Large intestine (tissue), 3 donors: ENCODE results near the gene SAP30L. TPM values are rescaled to one million over a fixed set of nuclear protein-coding genes. Genes with fewer than 3 reads are reported as not detected.

Source experiments
- DNase-seq, 2 donors: peaks; one replicate each; pipeline versions ENCODE4 v3.0.0 to v3.0.0-alpha.2; 2013
- H3K27ac ChIP-seq: one replicate; pipeline ENCODE4 v1.5.1; 2013; ENCODE audit warnings: low read length
- H3K27me3 ChIP-seq: 2 replicates; pipeline ENCODE4 v1.6.1; 2013; ENCODE audit warnings: low read length; ENCODE audit not compliant: control insufficient read depth, insufficient read depth
- H3K36me3 ChIP-seq: 2 replicates; pipeline ENCODE4 v1.6.1; 2013; ENCODE audit warnings: low read length; ENCODE audit not compliant: control insufficient read depth, insufficient read depth
- H3K4me1 ChIP-seq: one replicate; pipeline ENCODE4 v1.6.1; 2013; ENCODE audit warnings: low read length; ENCODE audit not compliant: control insufficient read depth, insufficient read depth
- H3K4me3 ChIP-seq: one replicate; pipeline ENCODE4 v1.5.1; 2013; ENCODE audit warnings: low read length
- H3K9me3 ChIP-seq: one replicate; pipeline ENCODE4 v1.6.1; 2013; ENCODE audit warnings: mild to moderate bottlenecking, low read depth, low read length, moderate library complexity; ENCODE audit not compliant: control insufficient read depth
- WGBS: methylation state at CpG from one replicate; pipeline ENCODE4 v1.1.5; 2013; ENCODE audit warnings: low lambda C conversion rate; ENCODE audit not compliant: insufficient coverage; 5-methylcytosine and 5-hydroxymethylcytosine counted together
- polyA plus RNA-seq: library from polyadenylated mRNA; unstranded; fragments of 120-200 nt; gene quantifications from one replicate; pipeline ENCODE4 v1.2.1, GENCODE V29; 2013

SAP30L gene
- polyA plus RNA-seq, 1 donor: 39.2 TPM

DNA sequence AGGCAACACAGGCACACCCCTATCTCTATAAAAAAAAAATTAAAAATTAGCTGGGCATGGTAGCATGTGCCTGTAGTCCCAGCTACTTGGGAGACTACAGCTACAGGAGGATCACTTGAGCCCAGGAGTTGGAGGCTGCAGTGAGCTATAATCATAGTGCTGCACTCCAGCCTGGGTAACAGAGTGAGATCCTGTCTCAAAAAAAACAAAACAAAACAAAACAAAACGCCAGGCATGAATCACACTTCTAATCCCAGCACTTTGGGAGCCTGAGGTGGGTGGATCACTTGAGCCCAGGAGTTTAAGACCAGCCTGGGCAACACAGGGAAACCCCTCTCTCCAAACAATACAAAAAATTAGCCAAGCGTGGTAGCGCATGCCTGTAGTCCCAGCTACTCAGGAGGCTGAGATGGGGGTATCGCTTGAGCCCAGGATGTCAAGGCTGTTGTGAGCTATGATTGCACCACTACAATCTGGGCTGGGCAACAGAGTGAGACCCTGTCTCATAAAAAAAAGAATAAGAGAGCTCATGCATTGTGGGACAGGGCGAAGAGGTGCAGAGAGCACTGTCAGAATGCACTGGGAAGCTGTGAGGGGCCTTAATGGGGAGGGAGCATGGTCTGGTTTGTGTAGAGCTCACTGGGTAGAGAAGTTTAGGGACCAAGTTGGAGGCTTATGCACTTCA lies 8.4 kb upstream of the SAP30L start:
- H3K4me3 ChIP-seq: no peak overlapping the region
- peaks cover 47% of the 10 kb centered on the region for H3K36me3 ChIP-seq
- DNase-seq: no peak
- no peaks in the 10 kb centered on the region for H3K27me3 ChIP-seq
- no CpG with 5 or more reads among the region's 5 CpGs for WGBS
- no peaks in the 10 kb centered on the region for H3K9me3 ChIP-seq
- no peaks in the 10 kb centered on the region for H3K4me1 ChIP-seq
- H3K27ac ChIP-seq: no peak overlapping the region

DNA sequence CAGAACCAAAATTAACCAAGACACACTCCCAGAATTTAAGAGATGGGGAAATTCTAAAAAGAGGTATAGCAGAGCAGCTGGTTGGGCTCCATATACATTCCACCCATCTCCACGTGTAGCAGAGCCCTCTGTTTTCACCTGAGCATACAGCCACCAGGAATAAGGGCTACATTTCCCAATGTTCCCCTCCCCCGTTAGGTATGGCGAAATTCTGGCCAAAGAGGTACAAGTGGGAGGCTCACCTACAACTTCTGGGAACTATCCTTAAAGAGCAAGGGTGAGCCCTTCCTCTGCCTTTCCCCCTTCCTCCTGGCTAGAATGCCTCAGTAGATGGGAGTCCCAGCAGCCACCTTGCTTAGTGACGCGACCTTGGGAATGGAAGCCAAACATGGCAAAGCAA lies 5.3 kb upstream of the SAP30L start:
- peaks cover 51% of the 10 kb centered on the region for H3K36me3 ChIP-seq
- H3K27me3 ChIP-seq: no peaks in the 10 kb centered on the region
- H3K27ac ChIP-seq: no peak overlapping the region
- H3K4me1 ChIP-seq: no peaks in the 10 kb centered on the region
- DNase-seq: no peak
- no peak overlapping the region for H3K4me3 ChIP-seq
- no peaks in the 10 kb centered on the region for H3K9me3 ChIP-seq
- WGBS: no CpG with 5 or more reads among the region's 5 CpGs

DNA sequence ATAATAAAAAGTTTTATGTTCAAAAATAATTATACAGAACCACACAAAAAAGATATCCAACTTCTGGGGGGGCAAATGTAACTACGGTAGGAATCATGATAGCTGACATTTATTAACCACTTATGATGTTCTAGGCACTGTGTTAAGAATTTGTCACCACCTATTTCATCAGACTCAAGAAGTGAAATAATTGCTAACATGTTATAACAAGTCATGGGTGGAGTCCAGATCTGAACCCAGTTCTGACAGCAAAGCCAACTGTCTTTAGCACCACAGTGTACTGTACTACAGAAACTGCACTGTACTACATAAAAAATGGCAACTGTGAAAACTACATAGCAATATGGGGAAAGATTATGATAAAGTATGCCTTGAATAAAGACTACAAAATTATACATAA lies 3.0 kb upstream of the SAP30L start:
- H3K9me3 ChIP-seq: no peaks in the 10 kb centered on the region
- H3K27me3 ChIP-seq: no peaks in the 10 kb centered on the region
- no peak overlapping the region for H3K27ac ChIP-seq
- H3K36me3 ChIP-seq: peaks cover 41% of the 10 kb centered on the region
- DNase-seq: no peak
- WGBS: no CpG with 5 or more reads among the region's 1 CpG
- H3K4me3 ChIP-seq: no peak overlapping the region
- peaks cover 3% of the 10 kb centered on the region for H3K4me1 ChIP-seq

DNA sequence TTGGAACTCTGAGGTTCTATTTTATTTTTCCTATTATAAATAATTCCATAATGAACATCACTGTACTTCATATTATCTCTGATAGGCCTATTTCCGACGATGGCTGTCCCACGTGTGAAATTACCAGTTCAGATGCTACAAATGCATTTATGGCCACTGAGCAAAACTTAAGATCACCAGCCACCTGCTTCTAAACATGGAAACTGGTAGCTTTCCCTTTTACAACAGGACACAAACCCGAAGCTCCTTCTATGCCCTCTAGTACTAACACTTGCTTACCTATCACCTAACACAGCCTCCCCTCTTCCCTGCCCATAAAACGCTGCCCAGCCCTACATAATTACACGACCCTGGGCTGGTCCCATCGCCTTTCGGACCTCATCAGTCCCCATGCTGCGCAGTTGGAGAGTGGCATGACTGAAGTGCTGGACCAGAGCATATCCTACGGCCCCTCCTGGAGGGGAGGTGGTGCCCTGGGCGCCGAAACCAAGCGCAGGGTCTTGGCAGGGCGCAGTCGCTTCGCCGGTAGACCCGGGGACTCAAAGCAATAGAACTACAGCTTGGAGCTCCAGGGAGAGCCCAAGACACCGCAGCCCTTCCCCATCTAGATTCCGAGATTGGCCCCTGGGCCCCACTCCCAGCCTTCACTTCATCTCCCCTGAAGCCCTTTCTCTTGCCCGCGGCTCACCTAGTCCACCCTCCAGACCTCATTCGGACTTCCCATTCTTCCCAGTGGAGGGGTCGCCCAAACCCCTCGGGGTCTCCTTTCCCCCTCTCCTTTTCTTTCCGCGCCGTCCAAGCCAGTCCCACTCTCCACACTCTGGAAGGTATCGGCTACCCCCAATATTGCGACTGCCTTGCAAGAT lies 1.0 kb upstream of the SAP30L start:
- Histone ChIP-seq H3K27me3 (no peaks in the 10 kb centered on the region), H3K4me3 (peak overlapping the region; percentile 65), H3K36me3 (peaks cover 33% of the 10 kb centered on the region), H3K27ac (peak overlapping the region; percentile 64), H3K9me3 (no peaks in the 10 kb centered on the region), H3K4me1 (peaks cover 8% of the 10 kb centered on the region)
- peak in 1 of 2 donors; percentile 44 for DNase-seq
- no CpG with 5 or more reads among the region's 30 CpGs for WGBS

DNA sequence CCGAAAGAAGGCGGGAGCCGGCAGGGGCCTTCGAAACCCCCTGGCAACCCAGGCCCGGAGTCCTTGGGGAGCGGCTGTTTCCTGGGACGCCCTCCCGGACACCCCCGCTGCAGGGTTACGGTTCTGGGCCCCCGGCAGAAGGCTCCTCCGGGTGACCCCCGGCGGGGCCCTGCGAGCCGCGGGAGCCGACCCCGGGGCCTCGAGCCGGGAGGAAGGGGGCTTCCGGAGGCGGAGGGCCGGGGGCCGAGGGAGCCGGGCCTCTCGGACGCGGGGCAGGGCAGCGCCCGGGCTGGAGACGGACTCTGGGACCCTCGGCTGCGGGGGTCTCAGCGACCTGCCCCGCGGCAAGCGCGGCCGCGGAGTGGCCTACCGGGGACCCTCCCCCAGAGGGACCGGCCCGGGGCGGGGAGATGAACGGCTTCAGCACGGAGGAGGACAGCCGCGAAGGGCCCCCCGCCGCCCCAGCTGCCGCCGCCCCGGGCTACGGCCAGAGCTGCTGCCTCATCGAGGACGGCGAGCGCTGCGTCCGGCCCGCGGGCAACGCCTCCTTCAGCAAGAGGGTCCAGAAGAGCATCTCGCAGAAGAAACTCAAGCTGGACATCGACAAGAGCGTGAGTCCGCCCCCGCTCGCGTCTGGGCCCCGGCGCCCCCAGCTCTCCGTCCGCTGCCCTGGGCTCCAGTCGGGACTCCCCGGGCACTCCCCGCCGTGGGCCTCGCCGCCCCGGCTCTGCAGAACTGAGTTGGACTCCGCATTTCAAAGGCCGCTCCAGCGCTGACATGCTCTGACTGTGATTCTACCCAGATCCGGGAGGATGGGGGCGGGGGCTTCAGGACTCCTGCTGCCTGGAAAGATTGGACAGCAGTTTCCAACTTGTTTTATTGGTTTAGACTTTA lies 645 bp downstream of the SAP30L start:
- no peaks in the 10 kb centered on the region for H3K27me3 ChIP-seq
- H3K9me3 ChIP-seq: no peaks in the 10 kb centered on the region
- peaks cover 32% of the 10 kb centered on the region for H3K36me3 ChIP-seq
- peak overlapping the region; percentile 49 for H3K27ac ChIP-seq
- DNase-seq: peak; percentile 40 to 77
- H3K4me1 ChIP-seq: peaks cover 8% of the 10 kb centered on the region
- no CpG with 5 or more reads among the region's 87 CpGs for WGBS
- H3K4me3 ChIP-seq: peak overlapping the region; percentile 66

DNA sequence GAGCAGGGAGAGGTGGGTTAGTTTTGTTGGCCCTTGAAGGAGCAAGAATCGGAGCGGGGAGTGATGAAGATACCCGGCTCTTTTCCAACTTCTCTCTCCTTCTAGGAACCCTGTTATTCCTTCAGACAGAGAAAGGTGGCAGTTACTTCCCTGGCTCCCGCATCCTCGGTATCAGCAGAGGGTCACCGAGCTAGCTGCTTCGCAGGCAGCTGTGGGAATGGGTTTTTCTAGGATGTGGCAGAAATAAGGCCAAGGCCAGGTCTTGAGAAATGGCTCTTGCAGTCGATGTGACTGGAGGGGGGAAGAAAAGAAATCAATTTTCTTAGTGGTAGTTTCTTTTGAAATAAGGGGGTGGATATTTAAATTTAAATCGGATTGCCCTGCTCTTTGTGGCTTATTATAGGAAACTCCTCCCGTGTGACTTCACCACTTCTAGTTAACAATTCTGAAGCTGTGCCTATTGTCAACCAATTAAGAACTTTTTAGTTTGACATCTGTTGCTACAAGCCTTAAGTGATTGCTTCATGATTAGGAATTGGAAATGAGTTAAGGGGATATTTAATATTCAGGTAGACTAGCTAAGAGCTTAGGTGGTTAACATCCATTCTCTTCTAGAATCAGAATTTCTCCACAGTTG lies 1.4 kb downstream of the SAP30L start:
- Histone ChIP-seq H3K4me1 (peaks cover 8% of the 10 kb centered on the region), H3K36me3 (peaks cover 32% of the 10 kb centered on the region), H3K27me3 (no peaks in the 10 kb centered on the region), H3K4me3 (peak overlapping the region; percentile 66), H3K27ac (peak overlapping the region; percentile 43), H3K9me3 (no peaks in the 10 kb centered on the region)
- no peak for DNase-seq
- WGBS: no CpG with 5 or more reads among the region's 10 CpGs

DNA sequence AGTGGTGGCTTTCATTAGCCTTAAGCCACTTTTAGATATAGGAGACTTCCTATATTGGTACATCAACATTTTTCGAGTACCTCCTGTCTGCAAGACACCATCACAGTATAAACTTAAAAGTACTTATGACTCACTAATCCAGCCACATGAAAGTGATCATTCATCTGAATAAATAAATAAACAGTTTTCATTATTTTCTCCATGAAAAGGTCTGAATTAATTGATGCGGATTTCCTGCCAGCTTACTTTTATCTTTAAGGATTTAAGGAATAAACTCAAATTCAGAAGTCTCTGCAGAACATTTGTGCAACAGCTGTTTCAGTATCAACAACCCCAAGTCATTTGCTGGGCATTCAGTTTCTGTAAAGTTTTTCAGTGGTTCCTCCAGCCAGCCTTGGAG lies 4.0 kb downstream of the SAP30L start:
- H3K27ac ChIP-seq: no peak overlapping the region
- H3K9me3 ChIP-seq: no peaks in the 10 kb centered on the region
- 100% methylated on average over 1 of the region's 2 CpGs for WGBS
- no peak overlapping the region for H3K4me3 ChIP-seq
- DNase-seq: no peak
- H3K36me3 ChIP-seq: peaks cover 48% of the 10 kb centered on the region
- no peaks in the 10 kb centered on the region for H3K27me3 ChIP-seq
- peaks cover 8% of the 10 kb centered on the region for H3K4me1 ChIP-seq

DNA sequence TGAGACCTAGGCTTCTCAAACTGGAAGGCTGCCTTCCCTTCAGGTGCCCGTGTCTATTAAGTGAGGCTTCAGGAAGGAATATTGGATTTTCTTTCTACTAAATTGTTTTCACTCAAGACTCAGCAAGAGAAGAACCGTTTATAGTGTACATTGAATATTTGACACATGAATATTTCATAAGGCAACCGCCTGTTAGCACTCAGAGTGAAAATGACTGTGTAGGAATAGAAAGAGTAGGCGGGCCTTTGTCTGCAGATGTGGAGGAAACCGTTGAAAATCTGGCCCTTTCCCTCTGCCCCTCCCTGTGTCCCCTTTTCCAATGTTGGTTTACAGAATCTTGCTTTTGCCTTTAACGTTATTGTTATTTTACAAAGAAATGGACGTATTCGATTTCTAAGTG lies 6.2 kb downstream of the SAP30L start:
- peaks cover 67% of the 10 kb centered on the region for H3K36me3 ChIP-seq
- 97% methylated on average over 3 of the region's 8 CpGs for WGBS
- no peak overlapping the region for H3K4me3 ChIP-seq

DNA sequence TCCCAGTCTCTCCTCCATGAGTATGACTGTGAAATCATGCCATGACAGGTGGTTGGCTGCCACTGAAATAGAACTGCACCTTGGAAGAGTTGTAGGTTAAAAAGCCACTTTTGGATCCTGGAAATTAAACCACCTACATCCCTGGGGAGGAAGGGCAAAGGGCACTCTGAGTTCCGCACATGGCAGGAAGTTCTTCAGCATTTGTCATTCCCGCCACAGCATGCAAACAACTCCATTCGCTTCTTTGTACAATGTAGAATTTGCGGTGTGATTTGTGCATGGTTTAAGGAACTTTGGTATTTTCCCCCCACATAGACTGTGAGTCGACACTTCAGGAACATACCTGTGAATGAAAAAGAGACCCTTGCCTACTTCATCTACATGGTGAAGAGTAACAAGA lies 9.8 kb downstream of the SAP30L start:
- no peak for DNase-seq
- H3K36me3 ChIP-seq: peaks cover 79% of the 10 kb centered on the region
- H3K4me3 ChIP-seq: no peak overlapping the region
- no peak overlapping the region for H3K27ac ChIP-seq
- no peaks in the 10 kb centered on the region for H3K9me3 ChIP-seq
- whole genome bisulfite sequencing: no CpG with 5 or more reads among the region's 5 CpGs
- H3K4me1 ChIP-seq: no peaks in the 10 kb centered on the region
- H3K27me3 ChIP-seq: no peaks in the 10 kb centered on the region

More for the DNA sequence above, 6.2 kb downstream of the SAP30L start:
- Histone ChIP-seq H3K27me3 (no peaks in the 10 kb centered on the region), H3K4me1 (peaks cover 8% of the 10 kb centered on the region), H3K9me3 (no peaks in the 10 kb centered on the region), H3K27ac (no peak overlapping the region)
- DNase-seq: no peak

DNA sequence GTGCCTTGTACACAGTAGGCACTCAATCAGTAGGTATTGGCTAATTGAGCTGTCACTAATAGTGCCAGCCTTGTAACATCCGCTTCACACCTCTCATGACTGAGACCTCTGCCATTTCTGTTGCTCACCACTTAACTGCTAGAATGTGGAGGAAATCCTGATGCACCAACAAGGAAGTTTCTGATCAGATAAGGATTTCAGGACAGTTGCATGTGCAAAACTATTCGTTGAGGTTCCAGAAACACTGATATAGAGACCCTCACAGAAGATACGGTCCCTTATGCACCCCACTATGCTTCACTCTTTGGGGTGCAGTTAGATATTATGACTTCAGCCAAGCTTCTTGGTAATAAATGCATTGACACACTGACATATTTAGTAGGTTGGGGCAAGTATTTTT lies 10.7 kb downstream of the SAP30L start:
- Histone ChIP-seq H3K9me3 (no peaks in the 10 kb centered on the region), H3K27me3 (no peaks in the 10 kb centered on the region), H3K36me3 (peaks cover 69% of the 10 kb centered on the region), H3K4me3 (no peak overlapping the region), H3K4me1 (no peaks in the 10 kb centered on the region), H3K27ac (no peak overlapping the region)
- DNase-seq: no peak
- WGBS: no CpG with 5 or more reads among the region's 3 CpGs
